AG20443 (cell line): ENCODE measurements around the gene COA8.
A peak's percentile ranks its signal among the peaks of the same experiment; 100 is the strongest.

Source experiments
- DNase-seq: peaks from one replicate; pipeline ENCODE4 v3.0.0; 2012; ENCODE audit warnings: low spot score, mixed read lengths

Gene COA8

GRCh38 chr14:103537175-103537990 lies 25.4 kb upstream of the COA8 start:
- DNase-seq, result peak; percentile 43

- no peak for DNase-seq
Observed at GRCh38 chr14:103538291-103539055, 24.3 kb upstream of the COA8 start.

GRCh38 chr14:103539056-103539825 lies 23.5 kb upstream of the COA8 start:
- DNase-seq, result no peak

- no peak for DNase-seq
Observed at GRCh38 chr14:103540821-103541708, 21.7 kb upstream of the COA8 start.

GRCh38 chr14:103541709-103542604 lies 20.8 kb upstream of the COA8 start:
- no peak for DNase-seq

GRCh38 chr14:103542605-103543088 lies 20.1 kb upstream of the COA8 start:
- peak; percentile 83 for DNase-seq

GRCh38 chr14:103543140-103543539 lies 19.6 kb upstream of the COA8 start:
- DNase-seq, result no peak

GRCh38 chr14:103543721-103544387 lies 18.9 kb upstream of the COA8 start:
- no peak for DNase-seq

GRCh38 chr14:103544388-103545218 lies 18.2 kb upstream of the COA8 start:
- DNase-seq, result no peak

GRCh38 chr14:103545219-103545914 lies 17.4 kb upstream of the COA8 start:
- DNase-seq, result no peak

- no peak for DNase-seq
Observed at GRCh38 chr14:103545915-103546651, 16.7 kb upstream of the COA8 start.

- peak; percentile 81 for DNase-seq
Observed at GRCh38 chr14:103546652-103547454, 15.9 kb upstream of the COA8 start.

- DNase-seq, result no peak
Observed at GRCh38 chr14:103547455-103547940, 15.3 kb upstream of the COA8 start.

GRCh38 chr14:103547941-103548462 lies 14.8 kb upstream of the COA8 start:
- no peak for DNase-seq

- no peak for DNase-seq
Observed at GRCh38 chr14:103548463-103549351, 14.1 kb upstream of the COA8 start.
